SK-N-MC (cell line): Measurements from ENCODE around the gene TIFAB.

Experiments used
- EZH2 ChIP-seq: fragments of 200-600 bp; sonication (generic); IDR thresholded peaks from one replicate; pipeline ENCODE4 v1.6.1; 2017; ENCODE audit warnings: antibody characterized with exemption
- POLR2AphosphoS5 ChIP-seq: IDR thresholded peaks from 2 replicates; pipeline ENCODE4 v1.6.1; 2012; ENCODE audit warnings: mild to moderate bottlenecking, low read depth, low read length, borderline replicate concordance

- TF ChIP-seq POLR2AphosphoS5 (no peak), EZH2 (no peak)
These were observed 23.6 kb downstream of the TIFAB start for GRCh38 chr5:135428586-135428985.
